ENCODE data around the gene URB1. TPM values are rescaled to one million over a fixed set of nuclear protein-coding genes. Genes with fewer than 3 reads are reported as not detected.

The URB1 gene, protein sequence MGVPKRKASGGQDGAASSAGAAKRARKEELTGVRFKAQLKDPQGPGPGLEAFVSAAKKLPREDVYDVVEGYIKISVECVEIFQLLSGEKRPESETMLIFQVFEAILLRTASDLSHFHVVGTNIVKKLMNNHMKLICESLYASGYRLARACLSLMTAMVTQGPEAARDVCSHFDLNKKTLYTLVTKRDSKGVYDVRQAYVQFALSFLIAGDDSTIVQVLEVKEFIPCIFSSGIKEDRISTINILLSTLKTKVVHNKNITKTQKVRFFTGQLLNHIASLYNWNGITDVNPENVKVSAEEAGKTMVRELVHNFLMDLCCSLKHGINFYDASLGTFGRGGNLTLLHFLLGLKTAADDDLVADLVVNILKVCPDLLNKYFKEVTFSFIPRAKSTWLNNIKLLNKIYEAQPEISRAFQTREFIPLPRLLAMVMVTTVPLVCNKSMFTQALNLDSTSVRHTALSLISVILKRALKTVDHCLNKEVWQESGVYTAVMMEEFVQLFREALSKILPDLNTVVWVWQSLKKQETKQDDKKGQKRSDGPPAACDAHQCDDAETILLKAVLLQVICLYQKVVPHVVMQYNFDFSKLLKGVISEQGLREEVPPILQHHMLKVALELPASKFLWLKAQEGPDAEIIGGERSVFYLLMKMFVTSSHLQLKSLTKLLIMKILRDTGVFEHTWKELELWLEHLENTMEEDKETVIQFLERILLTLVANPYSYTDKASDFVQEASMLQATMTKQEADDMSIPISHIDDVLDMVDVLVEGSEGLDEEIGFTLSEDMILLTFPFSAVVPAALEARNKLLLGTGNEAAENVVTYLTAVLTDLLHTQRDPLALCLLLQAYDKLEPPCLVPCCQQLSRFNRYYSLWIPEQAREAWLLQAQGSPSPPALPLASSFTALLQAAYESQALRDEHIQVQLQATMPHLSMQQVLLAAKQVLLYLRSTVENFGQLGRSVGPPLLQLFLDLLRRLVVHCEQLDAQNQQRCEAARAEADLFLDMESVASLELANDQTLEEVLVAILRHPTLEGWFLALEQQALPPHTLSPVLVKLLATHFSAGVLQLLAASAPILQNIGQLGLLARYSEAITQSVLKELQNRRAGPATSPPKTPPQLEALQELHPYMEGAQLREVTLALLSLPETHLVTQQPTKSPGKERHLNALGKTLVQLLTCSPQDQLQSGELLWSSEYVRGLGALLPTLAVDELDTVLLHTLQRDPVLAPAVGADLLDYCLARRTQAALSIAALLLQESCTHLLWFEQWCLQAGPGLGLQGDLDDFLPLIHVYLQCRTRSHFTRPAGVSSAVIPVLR (N-terminal part only)
- 36.9 TPM for polyA plus RNA-seq (2012; ENCODE audit: insufficient read length, low read depth)

DNA sequence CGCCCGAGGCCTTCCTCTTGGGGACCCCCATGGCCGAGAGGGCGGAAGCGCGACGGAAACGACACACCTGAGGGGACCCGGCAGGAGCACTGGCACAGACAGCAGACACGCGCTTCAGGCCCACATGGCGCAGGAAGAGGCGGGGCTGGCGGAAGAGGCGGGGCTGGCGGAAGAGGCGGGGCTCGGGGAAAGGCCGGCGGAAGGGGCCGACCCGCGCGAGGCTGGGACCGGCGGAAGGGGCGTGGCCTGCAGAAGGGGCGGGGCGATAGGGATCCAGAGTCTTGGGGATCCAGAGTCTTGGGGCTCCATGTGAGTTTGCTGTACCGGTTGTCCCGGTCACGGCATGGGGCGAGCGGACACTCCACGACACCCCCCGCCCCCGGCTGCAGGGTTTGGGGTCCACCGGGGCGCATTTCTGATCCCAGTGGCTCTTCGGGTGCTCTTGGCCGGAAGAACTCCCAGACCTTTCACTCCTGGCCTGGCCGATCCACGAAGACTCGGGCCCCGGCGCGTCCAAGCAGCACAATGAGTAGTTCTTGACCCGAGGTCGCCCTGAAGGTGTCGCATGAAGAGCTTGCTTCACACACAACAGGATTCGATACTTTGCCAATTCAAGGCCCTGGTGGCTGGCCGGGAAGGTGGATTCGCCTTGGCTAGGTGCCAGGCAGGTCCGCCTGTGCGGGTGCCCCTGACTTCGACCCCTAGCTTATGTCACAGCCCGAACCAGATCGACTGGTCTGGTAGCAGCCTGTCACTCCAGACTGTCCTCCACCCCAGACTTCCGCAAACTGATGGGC is at the start of gene URB1:
TSS of gene URB1 (minus strand) at position 133 of the 797 bp plus-strand sequence. CDS start at position 31, 102 bp downstream.
- TF ChIP-seq, protein P1, sequence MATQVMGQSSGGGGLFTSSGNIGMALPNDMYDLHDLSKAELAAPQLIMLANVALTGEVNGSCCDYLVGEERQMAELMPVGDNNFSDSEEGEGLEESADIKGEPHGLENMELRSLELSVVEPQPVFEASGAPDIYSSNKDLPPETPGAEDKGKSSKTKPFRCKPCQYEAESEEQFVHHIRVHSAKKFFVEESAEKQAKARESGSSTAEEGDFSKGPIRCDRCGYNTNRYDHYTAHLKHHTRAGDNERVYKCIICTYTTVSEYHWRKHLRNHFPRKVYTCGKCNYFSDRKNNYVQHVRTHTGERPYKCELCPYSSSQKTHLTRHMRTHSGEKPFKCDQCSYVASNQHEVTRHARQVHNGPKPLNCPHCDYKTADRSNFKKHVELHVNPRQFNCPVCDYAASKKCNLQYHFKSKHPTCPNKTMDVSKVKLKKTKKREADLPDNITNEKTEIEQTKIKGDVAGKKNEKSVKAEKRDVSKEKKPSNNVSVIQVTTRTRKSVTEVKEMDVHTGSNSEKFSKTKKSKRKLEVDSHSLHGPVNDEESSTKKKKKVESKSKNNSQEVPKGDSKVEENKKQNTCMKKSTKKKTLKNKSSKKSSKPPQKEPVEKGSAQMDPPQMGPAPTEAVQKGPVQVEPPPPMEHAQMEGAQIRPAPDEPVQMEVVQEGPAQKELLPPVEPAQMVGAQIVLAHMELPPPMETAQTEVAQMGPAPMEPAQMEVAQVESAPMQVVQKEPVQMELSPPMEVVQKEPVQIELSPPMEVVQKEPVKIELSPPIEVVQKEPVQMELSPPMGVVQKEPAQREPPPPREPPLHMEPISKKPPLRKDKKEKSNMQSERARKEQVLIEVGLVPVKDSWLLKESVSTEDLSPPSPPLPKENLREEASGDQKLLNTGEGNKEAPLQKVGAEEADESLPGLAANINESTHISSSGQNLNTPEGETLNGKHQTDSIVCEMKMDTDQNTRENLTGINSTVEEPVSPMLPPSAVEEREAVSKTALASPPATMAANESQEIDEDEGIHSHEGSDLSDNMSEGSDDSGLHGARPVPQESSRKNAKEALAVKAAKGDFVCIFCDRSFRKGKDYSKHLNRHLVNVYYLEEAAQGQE (IDR thresholded peaks at IDR 0.05; ENCODE audit: insufficient read depth in 1 of 2, low read depth in 2 of 2, low read length in 2 of 2), result 0 out of 4 replicates have a peak, but pooled peaks of 1 of the 2 experiments have one; percentile 28
- TF ChIP-seq TAF1 (IDR thresholded peaks at IDR 0.05; ENCODE audit: borderline replicate concordance, insufficient read depth, low read length) (no peak), FOXP2 (optimal IDR thresholded peaks at IDR 0.05; ENCODE audit: borderline replicate concordance, extremely low read depth, extremely low read length, insufficient read depth) (peak; percentile 57), POLR2AphosphoS5 (IDR thresholded peaks at IDR 0.05; ENCODE audit: low read depth, low read length) (peak; percentile 98), SIN3A (IDR thresholded peaks at IDR 0.05; ENCODE audit: borderline replicate concordance, insufficient read depth, low read length) (peak; percentile 99)

DNA sequence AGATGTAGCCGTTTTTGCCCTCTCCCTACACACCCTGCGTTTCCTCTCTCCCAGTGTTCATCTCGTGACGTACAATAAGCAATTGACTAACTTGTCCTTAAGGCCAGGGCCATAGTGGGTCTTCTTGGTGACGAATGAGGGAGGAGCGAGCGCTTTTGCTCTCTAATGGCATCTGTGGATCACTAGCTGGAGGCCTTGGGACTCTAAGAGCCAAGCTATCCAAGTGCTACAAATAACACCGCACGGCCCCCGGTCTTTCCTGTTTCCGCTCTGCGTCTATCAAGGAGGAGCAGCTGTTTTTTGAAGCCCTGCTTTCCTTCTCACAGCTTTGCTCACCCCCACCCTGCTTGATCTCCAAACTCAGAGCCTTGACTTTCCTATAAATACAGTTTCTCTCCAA is 44.9 kb upstream of the URB1 start:
- TF ChIP-seq TAF1 (IDR thresholded peaks at IDR 0.05; ENCODE audit: borderline replicate concordance, insufficient read depth, low read length) (no peak), SIN3A (IDR thresholded peaks at IDR 0.05; ENCODE audit: borderline replicate concordance, insufficient read depth, low read length) (no peak), POLR2AphosphoS5 (IDR thresholded peaks at IDR 0.05; ENCODE audit: low read depth, low read length) (no peak), FOXP2 (optimal IDR thresholded peaks at IDR 0.05; ENCODE audit: borderline replicate concordance, extremely low read depth, extremely low read length, insufficient read depth) (no peak)
- TF ChIP-seq, protein P1 (IDR thresholded peaks at IDR 0.05; ENCODE audit: insufficient read depth in 1 of 2, low read depth in 2 of 2, low read length in 2 of 2), result no peak

DNA sequence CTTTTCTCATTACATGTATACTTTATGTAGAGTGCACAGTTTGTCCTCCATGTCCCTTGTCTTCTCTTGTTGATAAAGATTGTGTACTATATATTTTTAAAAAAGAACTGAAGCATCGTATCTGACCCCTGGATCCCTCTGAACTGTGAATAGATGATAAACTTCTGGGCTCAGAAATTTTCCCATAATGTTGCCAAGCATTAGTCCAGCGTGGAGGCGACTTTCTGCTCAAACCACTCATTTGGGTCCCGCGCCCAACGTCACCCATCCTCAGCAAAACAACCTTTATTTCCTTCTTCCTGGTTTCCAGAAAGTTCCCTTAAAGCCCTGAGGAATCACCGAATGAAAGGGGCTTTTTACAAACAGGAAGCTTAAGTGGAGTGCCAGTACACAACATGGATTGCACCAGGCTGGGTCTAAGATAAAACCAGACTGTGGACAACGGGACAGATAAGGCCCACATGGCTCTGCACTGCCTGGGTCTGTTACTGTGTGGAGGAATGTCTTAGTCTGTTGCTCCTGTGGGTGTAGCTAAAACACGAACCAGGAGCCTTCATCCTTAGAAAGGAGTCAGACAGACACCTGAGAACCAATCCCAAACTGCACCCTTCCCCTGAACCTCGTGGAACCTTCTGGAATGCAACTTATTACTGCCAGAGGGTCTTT is 35.3 kb upstream of the URB1 start:
- TF ChIP-seq POLR2AphosphoS5 (IDR thresholded peaks at IDR 0.05; ENCODE audit: low read depth, low read length), result no peak
- TF ChIP-seq, protein P1 (IDR thresholded peaks at IDR 0.05; ENCODE audit: insufficient read depth in 1 of 2, low read depth in 2 of 2, low read length in 2 of 2), result no peak
- no peak for TF ChIP-seq FOXP2 (optimal IDR thresholded peaks at IDR 0.05; ENCODE audit: borderline replicate concordance, extremely low read depth, extremely low read length, insufficient read depth)
- no peak for TF ChIP-seq TAF1 (IDR thresholded peaks at IDR 0.05; ENCODE audit: borderline replicate concordance, insufficient read depth, low read length)
- no peak for TF ChIP-seq SIN3A (IDR thresholded peaks at IDR 0.05; ENCODE audit: borderline replicate concordance, insufficient read depth, low read length)
